Esophagus muscularis mucosa (tissue), 4 donors: ENCODE data around the gene NID2. TPM values are rescaled to one million over a fixed set of nuclear protein-coding genes. Genes with fewer than 3 reads are reported as not detected.

Experiments used
- DNase-seq: peaks from one replicate; pipeline ENCODE4 v3.0.0-alpha.2; 2017; ENCODE audit errors: extremely low spot score
- H3K27ac ChIP-seq, 4 donors: fragments of 200-600 bp; sonication (generic); replicated peaks in 1 of 4; 1 replicate in 3 of 4; 2 replicates in 1 of 4; pipeline ENCODE4 v1.5.1; 2016 to 2019; ENCODE audit warnings: mild to moderate bottlenecking in 1 of 4
- H3K27me3 ChIP-seq, 4 donors: fragments of 200-600 bp; sonication (generic); one replicate each; pipeline versions ENCODE4 v1.5.1 to v1.6.0; 2016 to 2019
- H3K36me3 ChIP-seq, 4 donors: fragments of 200-600 bp; sonication (generic); one replicate each; pipeline ENCODE4 v1.5.1; 2016 to 2019
- H3K4me1 ChIP-seq, 4 donors: fragments of 200-600 bp; sonication (generic); one replicate each; pipeline ENCODE4 v1.5.1; 2016 to 2019
- H3K4me3 ChIP-seq, 4 donors: fragments of 200-600 bp; sonication (generic); 1 replicate in 2 of 4; 2 replicates in 2 of 4; pipeline ENCODE4 v1.5.1; 2016 to 2019; ENCODE audit warnings: mild to moderate bottlenecking in 4 of 4, moderate library complexity in 1 of 4
- H3K9me3 ChIP-seq, 4 donors: fragments of 200-600 bp; sonication (generic); 1 replicate in 3 of 4; 2 replicates in 1 of 4; pipeline ENCODE4 v1.5.1; 2016 to 2019
- EP300 ChIP-seq: sonication (generic); formaldehyde crosslinking; IDR thresholded peaks from one replicate; pipeline ENCODE4 v1.6.1; 2017; ENCODE audit warnings: antibody characterized with exemption
- POLR2A ChIP-seq: fragments of 450-650 bp; IDR thresholded peaks from one replicate; pipeline ENCODE4 v1.6.1; 2017; ENCODE audit warnings: antibody characterized with exemption, moderate library complexity, mild to moderate bottlenecking, low read depth
- POLR2AphosphoS5 ChIP-seq, 2 donors: sonication (generic); formaldehyde crosslinking; IDR thresholded peaks; one replicate each; pipeline ENCODE4 v1.6.1; 2017; ENCODE audit warnings: antibody characterized with exemption in 2 of 2
- WGBS: methylation state at CpG from one replicate; pipeline ENCODE4 v1.1.5; 2018; 5-methylcytosine and 5-hydroxymethylcytosine counted together
- intact Hi-C: fragments of 100-400 bp; cut with DNase I; formaldehyde crosslinking; loops from one replicate; pipeline ENCODE4 v1.15.1; 2023
- total RNA-seq, 4 donors: library from RNA; depleted of rRNA; stranded (reverse); fragments of >200 nt; gene quantifications; one replicate each; pipeline versions ENCODE4 v1.1.0 to v1.2.1, GENCODE V29; 2016
- TF ChIP-seq, protein P1 (sequence below), 3 experiments: fragments of 200-600 bp in 2 of 3; fragments of 450-650 bp in 1 of 3; sonication (generic) in 2 of 3; IDR thresholded peaks; one replicate each; pipeline ENCODE4 v1.5.1; 2017 to 2019; ENCODE audit warnings: antibody characterized with exemption in 3 of 3, mild to moderate bottlenecking in 2 of 3, moderate library complexity in 1 of 3

NID2 gene
- total RNA-seq, 4 donors from 2014 or later = 40.4 to 77.2 (median 57.5) TPM

DNA sequence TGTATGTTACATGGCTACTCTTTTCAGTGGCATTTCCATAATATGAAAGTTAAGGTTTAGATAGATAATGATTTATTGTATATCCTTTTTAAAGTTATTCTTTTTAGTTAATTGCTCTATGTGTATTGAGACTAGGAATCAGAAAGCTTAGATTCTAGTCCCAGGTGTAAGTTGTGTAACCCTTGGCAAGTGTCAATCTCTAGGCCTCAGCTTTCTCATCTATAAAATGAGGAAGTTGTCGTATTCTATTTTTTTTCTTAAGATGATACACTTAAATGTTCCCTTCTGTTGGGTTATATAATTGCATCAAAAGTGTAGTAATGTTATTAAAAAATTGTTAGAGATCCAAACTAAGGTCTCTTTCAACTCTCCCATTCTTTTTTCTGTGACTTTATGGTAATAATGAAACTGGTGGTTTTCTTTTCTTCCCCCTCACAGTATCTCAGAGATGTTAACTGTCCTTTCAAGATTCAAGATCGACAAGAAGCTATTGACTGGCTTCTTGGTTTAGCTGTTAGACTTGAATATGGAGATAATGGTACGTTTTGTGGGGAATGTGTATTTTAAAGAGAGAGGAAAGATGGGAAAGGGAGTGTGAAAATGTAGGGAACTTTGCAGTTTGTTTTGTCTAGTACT, 75.5 kb downstream of the NID2 start:
- H3K27me3 ChIP-seq = no peaks in the 10 kb centered on the region
- H3K36me3 ChIP-seq = peaks cover 5 to 46% (median 28%) of the 10 kb centered on the region in 4 donors
- H3K4me1 ChIP-seq = peaks cover 17 to 51% (median 48%) of the 10 kb centered on the region in 4 donors
- TF ChIP-seq, protein P1, sequence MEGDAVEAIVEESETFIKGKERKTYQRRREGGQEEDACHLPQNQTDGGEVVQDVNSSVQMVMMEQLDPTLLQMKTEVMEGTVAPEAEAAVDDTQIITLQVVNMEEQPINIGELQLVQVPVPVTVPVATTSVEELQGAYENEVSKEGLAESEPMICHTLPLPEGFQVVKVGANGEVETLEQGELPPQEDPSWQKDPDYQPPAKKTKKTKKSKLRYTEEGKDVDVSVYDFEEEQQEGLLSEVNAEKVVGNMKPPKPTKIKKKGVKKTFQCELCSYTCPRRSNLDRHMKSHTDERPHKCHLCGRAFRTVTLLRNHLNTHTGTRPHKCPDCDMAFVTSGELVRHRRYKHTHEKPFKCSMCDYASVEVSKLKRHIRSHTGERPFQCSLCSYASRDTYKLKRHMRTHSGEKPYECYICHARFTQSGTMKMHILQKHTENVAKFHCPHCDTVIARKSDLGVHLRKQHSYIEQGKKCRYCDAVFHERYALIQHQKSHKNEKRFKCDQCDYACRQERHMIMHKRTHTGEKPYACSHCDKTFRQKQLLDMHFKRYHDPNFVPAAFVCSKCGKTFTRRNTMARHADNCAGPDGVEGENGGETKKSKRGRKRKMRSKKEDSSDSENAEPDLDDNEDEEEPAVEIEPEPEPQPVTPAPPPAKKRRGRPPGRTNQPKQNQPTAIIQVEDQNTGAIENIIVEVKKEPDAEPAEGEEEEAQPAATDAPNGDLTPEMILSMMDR (IDR thresholded peaks at IDR 0.05) = no peak
- TF ChIP-seq EP300 (no peak), POLR2A (no peak), POLR2AphosphoS5 (IDR thresholded peaks at IDR 0.05) (no peak)
- no peak overlapping the region for H3K4me3 ChIP-seq
- H3K9me3 ChIP-seq = no peaks in the 10 kb centered on the region
- H3K27ac ChIP-seq = no peak overlapping the region
- intact Hi-C loops = no loop called here
- WGBS = 69% methylated on average over 3 of the region's 3 CpGs
- DNase-seq = no peak

DNA sequence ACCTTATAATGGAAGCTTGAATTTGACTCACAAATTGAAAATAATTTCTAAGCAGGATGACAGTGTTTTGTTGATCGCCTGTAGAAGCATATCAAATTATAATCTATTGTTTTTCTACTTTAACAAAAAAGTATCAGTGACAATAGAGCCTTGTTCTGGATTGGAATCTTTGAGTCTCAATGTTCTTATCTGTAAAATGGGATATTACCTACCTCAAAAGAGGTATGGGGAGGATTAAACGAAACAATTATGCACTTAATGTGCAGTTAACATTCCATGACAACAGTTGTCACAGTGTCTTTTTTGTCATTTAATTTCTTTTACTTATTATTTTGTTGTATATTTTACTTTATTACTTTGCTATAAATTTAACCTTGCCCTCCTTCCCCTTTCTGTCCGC, 78.4 kb downstream of the NID2 start:
- WGBS = 75% methylated on average over 3 of the region's 3 CpGs
- intact Hi-C loops = no loop called here
- TF ChIP-seq, protein P1 (IDR thresholded peaks at IDR 0.05) = no peak
- TF ChIP-seq POLR2AphosphoS5 (IDR thresholded peaks at IDR 0.05) (no peak), EP300 (no peak), POLR2A (no peak)
- H3K36me3 ChIP-seq = peaks cover 5 to 46% (median 26%) of the 10 kb centered on the region in 4 donors
- H3K27ac ChIP-seq = peak overlapping the region in 3 of 4 donors; percentile 93 to 96 (median 95)
- H3K9me3 ChIP-seq = no peaks in the 10 kb centered on the region
- peak overlapping the region; percentile 92 to 100 (median 94) for H3K4me3 ChIP-seq
- H3K4me1 ChIP-seq = peaks cover 17 to 42% (median 39%) of the 10 kb centered on the region in 4 donors
- H3K27me3 ChIP-seq = no peaks in the 10 kb centered on the region
- DNase-seq = no peak

GRCh38 chr14:51989293-51990234, 79.3 kb downstream of the NID2 start, which contains the start of gene RTRAF:
RTRAF (plus strand) TSS chr14:51989546; CDS start chr14:51989640, 94 bp downstream.
- under 1% methylated on average over 47 of the region's 72 CpGs for WGBS
- H3K27ac ChIP-seq = peak within 1 kb of the TSS; percentile 93 to 96 (median 94)
- peak within 1 kb of the TSS; percentile 92 to 100 (median 94) for H3K4me3 ChIP-seq
- H3K36me3 ChIP-seq = peaks cover 5 to 36% (median 17%) of the 10 kb centered on the region in 4 donors
- no peak for TF ChIP-seq EP300
- TF ChIP-seq POLR2AphosphoS5 (IDR thresholded peaks at IDR 0.05) = peak; percentile 97 to 98
- TF ChIP-seq, protein P1 (IDR thresholded peaks at IDR 0.05) = peak in 1 of 3 experiments; percentile 5
- TF ChIP-seq POLR2A = peak; percentile 75
- intact Hi-C loops = loop anchor here (10.0 kb wide), 1 partner anchor 705 kb away; no protein-coding TSS in a partner anchor
- no peaks in the 10 kb centered on the region for H3K9me3 ChIP-seq
- no peaks in the 10 kb centered on the region for H3K27me3 ChIP-seq
- peak; percentile 96 for DNase-seq
- peaks cover 17 to 42% (median 39%) of the 10 kb centered on the region in 4 donors for H3K4me1 ChIP-seq

DNA sequence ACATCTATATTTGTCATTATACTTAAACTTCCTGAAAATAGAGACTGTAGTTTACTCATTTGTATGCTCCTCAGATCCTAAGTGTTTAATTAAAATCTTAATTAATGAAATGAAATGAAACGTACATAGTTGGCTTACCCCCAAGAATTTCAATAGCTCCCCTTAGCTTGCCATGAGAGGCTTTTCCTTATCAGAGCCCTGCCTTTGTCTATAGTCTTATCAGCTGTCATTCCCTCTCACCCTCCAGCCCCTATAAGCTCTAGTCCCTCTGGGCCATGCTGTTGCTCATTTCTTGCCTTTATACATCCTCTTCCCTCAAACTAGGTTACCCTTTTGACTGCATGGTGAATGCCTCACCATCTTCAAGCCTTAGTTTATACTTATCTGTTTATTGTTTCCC, 80.6 kb downstream of the NID2 start:
- DNase-seq = no peak
- Histone ChIP-seq H3K27ac (peak overlapping the region in 2 of 4 donors; percentile 95 to 96), H3K27me3 (no peaks in the 10 kb centered on the region), H3K4me3 (peak overlapping the region in 1 of 4 donors; percentile 100), H3K4me1 (peaks cover 17 to 40% (median 36%) of the 10 kb centered on the region in 4 donors), H3K36me3 (peaks cover 0 to 24% (median 9%) of the 10 kb centered on the region in 4 donors), H3K9me3 (no peaks in the 10 kb centered on the region)
- intact Hi-C loops = loop anchor here (10.0 kb wide), 1 partner anchor 703 kb away; no protein-coding TSS in a partner anchor
- WGBS = 76% methylated on average over 1 of the region's 1 CpG
- TF ChIP-seq, protein P1 (IDR thresholded peaks at IDR 0.05) = no peak
- TF ChIP-seq POLR2A (no peak), EP300 (no peak), POLR2AphosphoS5 (IDR thresholded peaks at IDR 0.05) (no peak)
